ENCODE results near the gene EIF5A.

GRCh38 chr17:7311110-7311705 lies 3.8 kb downstream of the EIF5A start:
- TF ChIP-seq, protein P1, sequence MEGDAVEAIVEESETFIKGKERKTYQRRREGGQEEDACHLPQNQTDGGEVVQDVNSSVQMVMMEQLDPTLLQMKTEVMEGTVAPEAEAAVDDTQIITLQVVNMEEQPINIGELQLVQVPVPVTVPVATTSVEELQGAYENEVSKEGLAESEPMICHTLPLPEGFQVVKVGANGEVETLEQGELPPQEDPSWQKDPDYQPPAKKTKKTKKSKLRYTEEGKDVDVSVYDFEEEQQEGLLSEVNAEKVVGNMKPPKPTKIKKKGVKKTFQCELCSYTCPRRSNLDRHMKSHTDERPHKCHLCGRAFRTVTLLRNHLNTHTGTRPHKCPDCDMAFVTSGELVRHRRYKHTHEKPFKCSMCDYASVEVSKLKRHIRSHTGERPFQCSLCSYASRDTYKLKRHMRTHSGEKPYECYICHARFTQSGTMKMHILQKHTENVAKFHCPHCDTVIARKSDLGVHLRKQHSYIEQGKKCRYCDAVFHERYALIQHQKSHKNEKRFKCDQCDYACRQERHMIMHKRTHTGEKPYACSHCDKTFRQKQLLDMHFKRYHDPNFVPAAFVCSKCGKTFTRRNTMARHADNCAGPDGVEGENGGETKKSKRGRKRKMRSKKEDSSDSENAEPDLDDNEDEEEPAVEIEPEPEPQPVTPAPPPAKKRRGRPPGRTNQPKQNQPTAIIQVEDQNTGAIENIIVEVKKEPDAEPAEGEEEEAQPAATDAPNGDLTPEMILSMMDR (conservative IDR thresholded peaks at IDR 0.05 in 1 of 2, IDR thresholded peaks at IDR 0.05 in 1 of 2; ENCODE audit: low read depth in 1 of 2, low read length in 2 of 2), result no peak
- TF ChIP-seq EZH2 (IDR thresholded peaks at IDR 0.05; ENCODE audit: low read length, missing control alignments), result no peak

Data from fibroblast of lung (primary cell).